HG03342 (cell line): Measurements from ENCODE around the gene HCST.
"Not testable (repeated sequence)": the region's sequence is repeated elsewhere in the genome, so short reads cannot be mapped to it uniquely, and the experiment has no call there.

Experiments used
- ATAC-seq: cut with Tn5 transposase; IDR thresholded peaks from one replicate; pipeline ENCODE4 v1.9.1; 2021; ENCODE audit warnings: mild to moderate bottlenecking, moderate library complexity; ENCODE audit not compliant: unreplicated experiment

Gene HCST

DNA sequence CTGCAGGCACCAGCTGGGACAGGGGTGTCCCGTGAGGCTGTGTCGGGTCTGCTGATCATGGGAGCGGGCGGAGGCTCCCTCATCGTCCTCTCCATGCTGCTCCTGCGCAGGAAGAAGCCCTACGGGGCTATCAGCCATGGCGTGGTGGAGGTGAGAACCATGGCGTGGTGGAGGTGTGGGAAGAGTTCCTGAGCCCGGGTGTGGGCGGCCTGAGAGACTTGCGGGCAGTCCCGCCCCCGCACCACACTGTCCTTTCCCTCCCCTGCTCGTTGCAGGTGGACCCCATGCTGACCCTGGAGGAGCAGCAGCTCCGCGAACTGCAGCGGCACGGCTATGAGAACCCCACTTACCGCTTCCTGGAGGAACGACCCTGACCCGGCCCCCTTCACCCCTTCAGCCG is 23.3 kb upstream of the HCST start:
- ATAC-seq: no peak

DNA sequence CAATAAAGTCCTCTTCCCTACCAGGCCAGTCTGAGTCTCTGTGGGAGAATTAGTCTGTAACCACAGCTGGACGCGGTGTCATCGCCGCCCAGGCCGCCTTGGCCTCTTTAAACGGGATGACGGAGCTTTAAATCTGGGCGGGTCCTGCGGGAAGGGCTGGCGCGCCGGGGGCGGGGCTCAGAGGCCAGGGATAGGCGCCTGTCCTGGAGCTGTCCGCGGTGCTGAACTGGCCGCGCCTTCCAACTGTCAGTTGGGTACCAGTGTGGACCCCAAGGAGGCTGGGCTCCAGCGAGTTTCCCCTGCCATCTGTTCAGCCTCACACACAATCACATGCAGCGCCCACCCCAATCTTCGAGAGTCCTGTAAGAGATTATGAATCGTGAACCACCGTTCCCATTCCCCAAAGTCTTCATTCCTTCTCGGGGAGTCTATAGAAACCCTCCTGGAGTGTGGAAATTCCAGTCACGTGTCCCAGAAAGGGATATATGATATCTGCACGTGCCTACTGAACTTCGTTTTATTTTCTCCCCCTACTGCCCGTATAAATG is 22.5 kb upstream of the HCST start:
- ATAC-seq: no peak

DNA sequence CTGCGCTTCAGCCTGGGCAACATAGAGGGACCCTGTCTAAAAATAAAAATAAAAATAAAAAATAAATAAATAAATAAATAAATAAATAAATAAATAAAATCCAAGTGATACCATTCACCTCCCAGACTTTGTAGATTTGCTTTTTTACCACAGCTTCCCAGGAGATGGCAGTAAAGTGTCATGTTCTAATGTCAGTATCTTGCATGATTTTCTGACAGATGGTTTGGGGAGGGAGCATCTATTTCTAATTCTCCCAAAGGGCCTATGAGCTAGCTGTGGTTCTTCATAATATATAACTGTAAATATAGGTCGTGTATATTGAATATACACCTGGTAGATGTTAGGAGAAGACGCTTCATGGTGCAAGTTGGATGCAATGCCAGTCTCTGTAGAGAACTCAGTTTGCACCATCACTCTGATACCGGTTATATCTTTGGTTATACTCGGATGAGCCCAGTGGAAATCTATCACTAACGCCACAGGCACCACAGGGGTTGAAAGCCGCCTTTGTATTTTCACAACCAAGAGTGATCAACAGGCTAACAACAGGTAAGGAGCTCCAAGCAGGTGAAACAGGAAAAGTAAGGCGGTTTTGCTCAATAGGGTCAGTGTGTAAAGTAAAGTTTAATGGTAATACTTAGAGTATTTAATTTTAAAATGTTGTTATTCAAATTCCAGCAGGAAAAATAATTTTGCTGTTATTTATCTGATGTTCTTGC is 20.1 kb upstream of the HCST start:
- ATAC-seq: no peak

DNA sequence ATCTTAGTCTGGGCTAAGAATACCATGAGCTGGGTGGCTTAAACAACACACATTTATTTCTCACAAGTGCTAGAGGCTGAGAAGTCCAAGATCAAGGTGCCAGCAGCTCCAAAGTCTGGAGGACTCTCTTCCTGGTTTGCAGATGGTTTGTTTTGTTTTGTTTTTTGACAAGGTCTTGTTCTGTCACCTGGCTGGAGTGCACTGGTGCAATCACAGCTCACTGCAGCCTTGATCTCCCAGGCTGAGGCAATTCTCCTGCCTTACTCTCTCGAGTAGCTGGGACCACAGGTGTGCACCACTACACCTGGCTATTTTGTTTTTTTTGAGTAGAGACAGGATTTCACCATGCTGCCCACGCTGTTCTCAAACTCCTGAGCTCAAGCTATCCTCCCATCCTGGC is 18.4 kb upstream of the HCST start:
- no peak for ATAC-seq

DNA sequence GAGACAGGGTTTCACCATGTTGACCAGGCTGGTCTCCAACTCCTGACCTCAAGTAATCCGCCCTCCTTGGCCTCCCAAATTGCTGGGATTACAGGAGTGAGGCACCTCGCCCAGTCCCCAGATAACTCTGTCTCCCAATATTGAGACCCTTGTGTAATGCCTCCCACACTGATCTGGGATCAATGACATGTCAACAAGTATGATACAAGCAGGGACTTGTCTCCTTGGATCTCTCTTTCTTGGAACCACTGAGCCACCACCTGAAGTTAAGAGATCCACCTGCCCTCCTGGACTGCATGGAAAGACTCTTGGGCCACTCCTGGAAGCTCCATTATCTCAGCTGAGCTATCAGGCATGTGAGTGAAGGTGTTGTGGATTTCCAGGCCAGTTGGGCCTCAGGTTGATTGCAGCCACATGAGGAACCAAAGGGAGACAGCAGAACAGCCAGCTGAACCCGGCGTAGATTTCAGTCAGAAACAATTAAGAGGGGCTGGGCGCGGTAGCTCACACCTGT is 17.0 kb upstream of the HCST start:
- no peak for ATAC-seq

DNA sequence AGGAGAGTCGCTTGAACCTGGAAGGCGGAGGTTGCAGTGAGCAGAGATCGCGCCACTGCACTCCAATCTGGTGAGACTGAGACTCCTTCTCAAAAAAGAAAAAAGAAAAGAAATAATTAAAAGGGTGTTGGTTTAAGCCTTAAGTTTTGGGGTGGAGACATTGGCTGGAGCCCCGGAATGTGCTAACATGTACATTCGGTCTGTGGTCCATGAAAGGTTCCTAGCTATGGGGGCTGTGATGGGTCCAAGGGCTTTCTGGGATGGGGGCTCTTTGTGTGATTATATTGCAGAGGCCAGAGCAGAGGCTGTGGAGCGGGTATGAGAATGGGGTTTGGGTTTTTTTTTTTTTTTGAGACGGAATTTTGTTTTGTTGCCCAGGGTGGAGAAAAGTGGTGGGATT is 16.4 kb upstream of the HCST start:
- no peak for ATAC-seq

DNA sequence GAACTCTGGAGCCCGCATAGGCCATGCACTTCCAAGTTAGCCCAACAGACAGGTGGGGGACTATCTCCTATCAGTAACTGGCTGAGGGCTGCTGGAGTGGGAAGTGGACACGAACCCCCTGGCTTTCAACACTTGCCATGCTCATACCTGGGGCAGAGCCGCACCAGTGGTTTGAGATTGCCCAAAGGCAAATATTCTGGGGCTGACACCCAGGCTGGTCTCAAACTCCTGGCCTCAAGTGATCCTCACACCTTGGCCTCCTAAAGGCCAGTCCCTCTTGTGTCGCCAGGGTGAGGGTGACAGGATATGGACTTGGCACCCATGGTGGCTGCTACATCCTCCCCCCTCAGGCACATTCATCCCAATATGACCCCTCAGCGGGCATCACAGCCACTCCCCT is 15.1 kb upstream of the HCST start:
- ATAC-seq: no peak

DNA sequence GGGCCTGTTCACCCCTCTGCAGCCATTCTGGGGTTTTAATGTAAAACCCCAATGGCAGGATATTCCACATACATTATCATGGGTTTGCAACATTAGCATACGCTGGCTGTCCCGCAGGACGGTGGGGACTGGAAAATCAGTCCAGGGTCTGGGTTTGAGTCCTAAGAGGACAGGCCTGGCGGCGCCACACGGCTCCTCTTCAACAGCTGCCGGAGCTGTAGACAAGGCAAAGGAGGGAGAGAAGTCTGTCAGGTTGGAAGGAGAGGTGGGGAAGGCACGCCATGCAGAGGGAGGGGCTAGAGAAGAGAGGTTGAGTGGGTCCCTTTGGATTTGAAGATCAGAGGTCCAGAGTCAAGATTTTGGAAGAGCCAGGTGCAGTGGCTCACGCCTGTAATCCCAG is 13.9 kb upstream of the HCST start:
- ATAC-seq: no peak

DNA sequence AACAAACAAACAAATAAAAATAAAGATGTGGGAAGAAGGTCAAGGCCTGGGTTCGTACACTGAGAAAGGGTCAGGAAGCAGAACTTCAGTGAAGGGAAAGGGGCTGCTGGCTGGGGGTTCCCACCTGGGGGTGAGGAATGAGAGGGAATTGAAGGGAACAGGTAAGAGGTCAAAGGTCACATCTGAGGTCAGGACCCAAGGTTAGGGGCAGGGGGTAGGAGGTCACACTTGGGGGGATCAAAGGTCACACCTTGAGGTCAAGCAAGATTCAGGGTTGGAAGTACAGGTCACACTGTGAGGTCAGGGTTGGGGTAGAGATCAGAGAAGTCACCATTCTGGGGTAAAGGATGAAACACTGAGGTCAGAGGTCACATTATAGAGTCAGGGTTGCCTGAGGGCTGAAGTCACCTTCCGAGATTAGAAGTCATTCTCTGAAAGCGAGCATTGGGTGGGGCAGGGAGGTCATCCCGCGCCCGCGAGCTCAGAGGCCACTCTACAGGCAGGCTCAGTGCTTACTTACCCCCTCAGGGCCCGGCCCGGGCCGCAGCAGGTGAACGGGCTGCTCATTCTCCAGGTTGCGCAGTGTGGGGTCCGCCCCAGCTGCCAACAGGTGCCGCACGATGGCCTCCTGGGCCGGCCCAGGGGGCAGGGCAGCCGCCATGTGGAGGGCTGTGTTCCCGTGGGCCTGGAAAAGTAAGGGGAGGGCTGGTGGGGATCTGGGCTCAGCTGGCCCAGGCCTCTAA is 12.8 kb upstream of the HCST start:
- ATAC-seq: no peak

DNA sequence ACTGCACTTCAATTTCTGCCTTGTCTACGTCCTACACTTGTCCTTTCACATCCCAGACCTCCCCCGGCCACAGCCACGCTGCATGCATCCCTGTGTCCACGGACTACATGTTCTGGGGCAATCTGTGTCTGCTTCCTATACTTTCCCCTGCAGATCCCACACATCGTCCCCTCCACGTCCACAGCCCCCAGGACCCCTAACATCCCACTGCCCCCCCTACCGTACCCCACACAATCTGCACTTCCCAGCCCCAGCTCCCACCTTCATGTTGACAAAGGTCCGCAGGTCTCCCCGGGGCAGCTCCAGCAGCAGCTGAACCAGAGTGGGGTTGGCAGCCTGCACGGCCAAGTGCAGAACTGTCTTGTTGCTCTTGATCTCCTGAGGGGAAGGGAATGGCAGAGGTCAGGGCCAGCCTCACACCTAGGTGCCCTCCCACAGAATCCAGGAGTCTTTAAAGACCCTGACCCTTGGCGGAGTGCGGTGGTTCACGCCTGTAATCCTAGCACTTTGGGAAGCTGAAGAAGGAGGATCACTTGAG is 12.1 kb upstream of the HCST start:
- no peak for ATAC-seq

DNA sequence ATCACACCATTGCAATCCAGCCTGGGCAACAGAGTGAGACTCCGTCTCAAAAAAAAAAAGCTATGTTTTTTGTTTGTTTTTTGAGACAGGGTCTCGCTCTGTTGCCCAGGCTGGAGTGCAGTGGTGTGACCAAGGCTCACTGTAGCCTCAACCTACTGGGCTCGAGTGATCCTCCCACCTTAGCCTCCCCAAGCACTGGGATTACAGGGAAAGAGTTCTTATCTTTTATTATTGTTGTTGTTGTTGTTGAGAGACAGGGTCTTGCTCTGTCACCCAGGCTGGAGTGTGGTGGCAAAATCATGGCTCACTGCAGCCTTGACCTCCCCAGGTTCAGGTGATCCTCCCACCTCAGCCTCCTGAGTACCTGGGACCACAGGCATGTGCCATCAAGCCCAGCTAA is 10.5 kb upstream of the HCST start:
- ATAC-seq: not testable (repeated sequence)

DNA sequence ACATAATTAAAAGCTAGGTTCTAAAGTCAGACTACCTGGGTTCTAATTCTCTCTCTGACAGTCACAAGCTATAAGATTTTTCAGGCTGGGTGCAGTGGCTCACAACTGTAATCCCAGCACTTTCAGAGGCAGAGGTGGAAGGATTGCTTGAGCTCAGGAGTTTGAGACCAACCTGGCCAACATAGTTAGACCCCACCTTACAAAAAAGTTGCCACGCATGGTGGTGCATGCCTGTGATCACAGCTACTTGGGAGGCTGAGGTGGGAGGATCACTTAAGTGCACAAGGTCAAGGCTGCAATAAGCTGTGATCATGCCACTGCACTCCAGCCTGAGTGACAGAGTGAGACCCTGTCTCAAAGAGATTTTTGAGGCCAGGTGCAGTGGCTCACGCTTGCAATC is 8.0 kb upstream of the HCST start:
- ATAC-seq: no peak

DNA sequence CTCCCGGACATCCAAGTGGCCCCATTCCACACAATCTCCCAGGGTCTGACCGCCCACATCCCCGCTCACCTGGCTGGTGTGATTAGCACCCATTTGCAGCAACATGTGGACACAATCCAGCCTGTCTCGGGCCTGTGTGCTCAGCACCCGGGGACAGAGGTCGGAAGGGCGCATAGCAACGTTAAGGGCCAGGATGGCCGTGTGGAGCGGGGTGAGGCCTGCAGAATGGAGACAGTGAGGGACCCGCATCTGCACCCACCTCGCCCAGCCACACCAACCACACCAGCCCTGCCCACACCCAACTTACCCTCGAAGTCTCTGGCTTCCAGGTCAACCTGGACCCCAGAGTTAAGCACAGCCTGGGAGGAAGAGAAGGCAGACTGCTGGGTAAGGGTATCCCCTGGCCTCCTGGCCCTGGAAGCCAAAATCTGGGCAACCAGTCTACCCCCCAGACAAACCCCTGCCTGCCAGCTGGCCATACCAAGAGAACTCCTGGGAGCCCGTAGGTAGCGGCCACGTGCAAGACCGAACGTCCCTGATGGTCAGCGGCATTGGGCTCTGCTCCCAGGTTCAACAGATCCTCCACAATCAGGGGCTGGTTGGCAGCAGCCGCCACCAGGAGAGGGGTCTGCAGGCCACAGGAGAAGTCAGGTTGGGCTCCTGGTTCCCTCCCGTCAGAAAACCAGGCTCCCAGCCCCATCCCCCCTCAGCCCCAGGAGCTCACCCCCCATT is 6.3 kb upstream of the HCST start:
- no peak for ATAC-seq

DNA sequence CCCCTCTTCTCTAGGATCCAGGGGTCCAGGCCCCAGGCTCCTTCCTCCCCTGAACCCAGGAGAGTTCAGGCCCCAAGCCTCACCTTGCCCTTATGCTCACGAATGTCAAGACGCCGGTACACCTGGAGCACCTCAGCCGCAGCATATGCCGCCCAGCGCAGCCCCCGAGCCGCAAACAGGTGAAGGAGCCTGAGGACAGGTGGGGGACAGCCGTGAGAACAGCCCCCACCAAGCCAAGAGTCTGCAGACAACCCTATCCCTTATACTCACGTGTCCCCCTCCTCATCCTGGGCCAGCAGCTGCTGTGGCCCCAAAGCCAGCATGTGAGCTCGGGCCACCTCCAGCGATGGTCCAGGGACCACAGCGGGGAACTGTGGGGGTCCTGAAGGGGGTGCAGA is 5.7 kb upstream of the HCST start:
- no peak for ATAC-seq

DNA sequence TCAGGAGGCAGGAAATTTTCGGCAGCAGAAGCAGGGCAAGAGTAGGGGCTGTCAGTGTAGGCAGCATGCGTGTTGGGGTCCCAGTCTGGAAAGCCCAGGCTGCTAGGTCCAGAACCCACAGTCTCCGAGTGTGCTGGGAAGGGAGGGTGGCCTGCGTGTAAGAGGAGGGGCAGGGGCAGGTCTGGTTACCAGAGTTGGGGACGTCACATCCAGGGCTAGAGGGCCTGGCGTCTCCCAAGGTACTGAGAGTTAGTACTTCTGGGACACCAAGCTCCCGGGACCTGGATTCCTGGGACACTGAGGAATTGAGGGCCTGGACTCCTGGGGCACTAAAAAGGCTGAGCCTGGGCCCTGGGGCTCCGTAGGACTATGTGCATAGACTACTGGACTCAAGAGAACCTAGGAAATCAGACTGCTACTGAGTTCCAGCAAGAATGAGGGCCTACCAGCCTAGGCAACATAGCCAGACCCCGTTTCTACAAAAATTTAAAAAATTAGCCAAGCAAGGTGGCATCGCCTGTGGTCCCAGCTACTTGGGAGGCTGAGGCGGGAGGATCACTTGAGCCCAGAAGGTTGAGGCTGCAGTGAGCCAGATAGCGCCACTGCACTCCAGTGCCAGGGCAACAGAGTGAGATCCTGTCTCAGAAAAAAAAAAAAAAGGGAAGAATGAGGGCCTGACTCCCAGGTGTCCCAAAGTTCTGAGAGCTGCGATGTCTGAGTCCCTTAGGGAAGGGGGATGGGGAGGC is 4.5 kb upstream of the HCST start:
- ATAC-seq: no peak

DNA sequence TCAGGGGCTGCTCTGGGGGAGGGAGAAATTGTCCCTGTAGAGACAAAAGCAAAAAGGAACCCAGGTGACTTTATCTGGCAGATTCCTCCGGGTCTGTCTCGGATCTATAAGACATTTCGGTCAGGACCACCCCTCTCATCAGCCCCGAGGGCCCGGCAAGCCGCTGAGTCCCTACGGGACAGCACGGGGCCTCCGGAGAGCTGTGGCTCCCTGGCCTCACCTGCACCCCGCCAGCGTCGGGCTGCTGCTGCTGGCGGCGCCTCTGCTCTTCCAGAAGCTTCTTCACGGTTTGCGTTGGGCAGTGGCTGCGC is 3.9 kb upstream of the HCST start:
- no peak for ATAC-seq

DNA sequence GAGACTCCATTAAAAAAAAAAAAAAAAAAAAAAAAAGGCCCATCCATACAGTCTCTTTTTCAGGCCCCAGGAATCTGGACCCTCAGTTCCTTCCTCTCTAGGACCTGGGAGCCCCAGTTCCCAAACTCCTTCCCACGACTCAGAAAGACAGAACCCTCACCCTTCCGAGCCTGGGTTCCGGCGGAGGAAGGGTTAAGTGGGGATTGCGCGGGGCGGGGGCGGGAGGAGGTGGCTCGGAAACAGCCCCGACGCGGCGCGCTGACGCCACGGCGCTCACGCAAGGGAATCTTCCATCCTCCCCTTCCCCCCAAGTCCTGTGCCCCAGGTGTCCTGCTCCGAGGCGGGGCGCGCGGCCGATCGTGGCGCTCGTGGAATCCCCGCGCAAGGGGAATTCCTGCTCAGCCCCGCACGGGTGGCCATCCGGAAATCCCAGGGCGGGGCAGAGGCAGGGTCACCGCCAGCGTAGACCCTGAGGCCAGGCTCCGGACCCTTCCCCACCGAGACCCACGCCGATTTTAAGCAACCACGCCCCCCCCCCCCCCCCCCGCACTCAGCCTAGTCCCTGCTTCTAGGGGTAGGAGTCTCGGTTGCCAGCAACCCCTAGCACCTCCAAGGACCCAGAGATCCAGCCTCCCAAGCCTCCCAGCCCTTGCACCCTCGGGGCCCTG is 2.6 kb upstream of the HCST start:
- no peak for ATAC-seq

DNA sequence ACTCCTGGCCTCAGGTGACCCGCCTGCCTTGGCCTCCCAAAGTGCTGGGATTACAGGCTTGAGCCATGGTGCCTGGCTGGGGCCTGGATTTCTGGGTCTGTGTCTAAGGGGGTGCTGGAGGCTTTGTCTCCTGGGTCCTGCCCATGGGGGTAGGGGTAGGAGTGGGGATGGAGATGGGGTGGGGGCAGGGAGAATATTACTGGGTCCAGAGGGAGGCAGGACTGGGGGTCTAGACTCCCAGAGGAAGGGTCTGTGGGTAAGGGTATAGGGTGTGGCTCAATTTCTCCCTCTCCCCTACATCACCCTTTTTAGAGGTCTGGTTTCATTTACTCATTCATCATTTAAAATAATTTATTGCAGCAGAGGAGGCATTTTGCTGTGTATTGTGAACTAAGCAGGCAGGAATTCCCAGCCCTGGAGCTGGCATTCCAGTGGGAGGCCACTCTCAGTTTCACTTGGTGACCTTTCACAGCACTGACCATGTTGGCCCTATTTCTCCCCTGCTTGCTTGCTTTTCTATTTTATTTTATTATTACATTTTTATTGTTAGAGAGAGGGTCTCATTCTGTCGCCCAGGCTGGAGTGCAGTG is 1.2 kb upstream of the HCST start:
- no peak for ATAC-seq

DNA sequence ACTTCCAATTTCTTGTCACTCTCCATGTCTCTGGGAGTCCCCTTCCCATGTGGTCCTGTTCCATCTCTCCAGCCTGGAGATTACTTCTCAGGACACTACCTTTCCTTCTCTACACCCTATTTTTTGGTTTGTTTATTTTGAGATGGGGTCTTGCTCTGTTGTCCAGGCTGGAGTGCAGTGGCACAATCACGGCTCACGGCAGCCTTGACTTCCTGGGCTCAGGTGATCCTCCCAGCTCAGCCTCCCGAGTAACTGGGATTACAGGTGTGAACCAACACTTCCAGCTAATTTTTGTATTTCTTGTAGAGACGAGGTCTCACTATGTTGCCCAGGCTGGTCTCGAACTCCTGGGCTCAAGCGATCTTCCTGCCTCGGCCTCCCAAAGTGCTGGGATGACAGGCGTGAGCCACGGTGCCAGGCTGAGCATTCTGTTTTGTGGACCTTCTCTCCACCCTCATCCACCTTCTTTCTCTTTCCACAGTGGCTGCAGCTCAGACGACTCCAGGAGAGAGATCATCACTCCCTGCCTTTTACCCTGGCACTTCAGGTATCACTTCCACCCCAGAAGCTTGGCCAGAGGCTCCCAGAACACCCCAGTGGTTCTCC is 644 bp downstream of the HCST start:
- no peak for ATAC-seq
